Adrenal gland (tissue), 12 donors: ENCODE measurements around the gene RHBDF2. TPM values are rescaled to one million over a fixed set of nuclear protein-coding genes. Genes with fewer than 3 reads are reported as not detected.

Source experiments
- DNase-seq, 7 donors: peaks; one replicate each; pipeline ENCODE4 v3.0.0-alpha.2; 2019 to 2020
- H3K27ac ChIP-seq, 5 donors: fragments of 200-600 bp; sonication (generic) in 4 of 5; 1 replicate in 3 of 5; 2 replicates in 2 of 5; pipeline versions ENCODE4 v1.5.1 to v1.8.0; 2016 to 2020; ENCODE audit warnings: mild to moderate bottlenecking in 1 of 5
- H3K27me3 ChIP-seq: fragments of 200-600 bp; 2 replicates; pipeline ENCODE4 v1.8.0; 2021
- H3K36me3 ChIP-seq, 2 donors: fragments of 200-600 bp; replicated peaks in 1 of 2; 1 replicate in 1 of 2; 2 replicates in 1 of 2; pipeline versions ENCODE4 v1.5.1 to v1.8.0; 2018 to 2022
- H3K4me1 ChIP-seq, 2 donors: fragments of 200-600 bp; replicated peaks in 1 of 2; 1 replicate in 1 of 2; 2 replicates in 1 of 2; pipeline versions ENCODE4 v1.5.1 to v1.8.0; 2018 to 2021
- H3K4me3 ChIP-seq, 4 donors: fragments of 200-600 bp; sonication (generic) in 3 of 4; one replicate each; pipeline ENCODE4 v1.5.1; 2016 to 2018
- H3K9me3 ChIP-seq, 3 donors: fragments of 200-600 bp; sonication (generic) in 1 of 3; replicated peaks in 1 of 3; 1 replicate in 2 of 3; 2 replicates in 1 of 3; pipeline versions ENCODE4 v1.5.1 to v1.8.0; 2016 to 2021
- CTCF ChIP-seq, 6 experiments: fragments of 450-650 bp in 4 of 6; fragments of 200-600 bp in 2 of 6; sonication (generic) in 1 of 6; IDR thresholded peaks; 1 replicate in 5 of 6; 2 replicates in 1 of 6; pipeline versions ENCODE4 v1.5.1 to v1.8.0; 2016 to 2021; ENCODE audit warnings: antibody characterized with exemption in 6 of 6, mild to moderate bottlenecking in 2 of 6, moderate library complexity in 1 of 6
- POLR2A ChIP-seq, 2 donors: fragments of 450-650 bp; IDR thresholded peaks; one replicate each; pipeline ENCODE4 v1.6.1; 2017; ENCODE audit warnings: antibody characterized with exemption in 2 of 2, mild to moderate bottlenecking in 2 of 2, moderate library complexity in 1 of 2
- WGBS, 4 donors: extraction: QIAGEN DNeasy Blood & Tissue Kit in 2 of 4; methylation state at CpG; one replicate each; pipeline versions ENCODE4 v1.1.5 to v1.1.7; 2013 to 2017; 5-methylcytosine and 5-hydroxymethylcytosine counted together
- intact Hi-C, 2 donors: fragments of 100-400 bp; cut with DNase I; formaldehyde crosslinking; loops; one replicate each; pipeline versions ENCODE4 v1.14.1 to v1.15.0; 2022 to 2023
- polyA plus RNA-seq, 3 donors: library from polyadenylated mRNA; stranded (reverse); fragments of 200-250 nt in 2 of 3; fragments of 350-450 nt in 1 of 3; fragmentation: Illumina TruSeq in 1 of 3; extraction: RNeasy Lipid Tissue Mini Kit (QIAGEN cat#74804) in 1 of 3; gene quantifications; one replicate each; pipeline ENCODE4 v1.2.3, GENCODE V29; 2013 to 2014
- total RNA-seq, 9 donors: library from RNA; depleted of rRNA in 4 of 9; stranded (reverse); fragments of >200 nt in 4 of 9; fragments of 120-200 nt in 1 of 9; fragmentation: NEBNext Ultra II Directional in 1 of 9; extraction: Animal tissue kit (Norgen Biotek cat#: 25700) in 1 of 9; gene quantifications; one replicate each; pipeline versions ENCODE4 v1.1.0 to v1.2.4, GENCODE V29; 2013 to 2023
- donor health status: healthy with polysubstance abuse.
- donor health status: Bipolar disorder and iron deficiency.
- donor health status: DM: yes; HTN: yes; CAD: no.
- donor health status: DM: no; HTN: no; CAD: no.
- donor health status: DM: no; HTN: no; CAD: no.
- donor health status: DM: yes; HTN: yes; CAD: no.

RHBDF2 gene
- total and polyA plus RNA-seq, 12 donors = 4.9 to 156 (median 40.3) TPM

DNA sequence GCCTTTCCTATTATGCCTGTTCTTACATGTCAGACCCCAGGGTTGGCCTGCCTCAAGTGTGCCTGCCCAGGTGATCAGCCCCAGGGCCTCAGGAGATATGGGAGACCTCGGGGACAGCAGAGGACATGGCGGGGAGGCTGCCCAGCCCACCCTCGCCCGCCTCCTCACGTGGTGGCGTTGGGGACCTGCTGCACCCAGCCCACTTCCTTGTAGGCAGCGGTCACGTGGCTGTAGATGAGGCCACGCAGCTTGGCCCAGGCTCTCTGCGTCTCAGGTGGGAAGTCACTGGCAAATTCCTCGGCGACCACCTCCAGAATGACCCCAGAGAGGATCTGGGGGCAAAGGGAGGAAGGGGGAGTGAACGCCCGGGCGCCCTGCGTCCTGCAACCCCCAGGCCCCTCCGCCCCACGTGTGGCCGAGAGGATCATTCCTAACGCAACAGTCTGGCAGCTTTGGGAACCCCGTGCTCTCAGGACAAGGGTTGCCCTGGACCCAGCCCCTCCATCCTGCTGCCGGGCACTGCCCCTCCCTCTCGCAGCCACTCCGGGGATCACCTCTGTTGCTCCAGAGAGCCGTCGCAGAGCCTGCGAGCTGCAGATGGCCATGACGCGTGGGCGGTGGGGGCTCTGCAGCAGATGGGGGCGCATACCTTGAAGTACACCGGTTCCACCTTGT lies 29.7 kb upstream of the RHBDF2 start:
- WGBS, 4 donors = 80 to 87% (median 82%) methylated on average over 22 to 32 of the region's 32 CpGs
- peak overlapping the region in 4 of 5 donors; percentile 62 to 91 (median 78) for H3K27ac ChIP-seq
- intact Hi-C loops = no loop called here
- no peak for DNase-seq
- H3K4me1 ChIP-seq = peaks cover 15 to 43% of the 10 kb centered on the region in 2 donors
- no peaks in the 10 kb centered on the region for H3K9me3 ChIP-seq
- TF ChIP-seq CTCF (IDR thresholded peaks at IDR 0.05) = no peak
- no peak for TF ChIP-seq POLR2A (IDR thresholded peaks at IDR 0.05)
- H3K36me3 ChIP-seq = no peaks in the 10 kb centered on the region
- no peak overlapping the region for H3K4me3 ChIP-seq
- H3K27me3 ChIP-seq = no peaks in the 10 kb centered on the region

DNA sequence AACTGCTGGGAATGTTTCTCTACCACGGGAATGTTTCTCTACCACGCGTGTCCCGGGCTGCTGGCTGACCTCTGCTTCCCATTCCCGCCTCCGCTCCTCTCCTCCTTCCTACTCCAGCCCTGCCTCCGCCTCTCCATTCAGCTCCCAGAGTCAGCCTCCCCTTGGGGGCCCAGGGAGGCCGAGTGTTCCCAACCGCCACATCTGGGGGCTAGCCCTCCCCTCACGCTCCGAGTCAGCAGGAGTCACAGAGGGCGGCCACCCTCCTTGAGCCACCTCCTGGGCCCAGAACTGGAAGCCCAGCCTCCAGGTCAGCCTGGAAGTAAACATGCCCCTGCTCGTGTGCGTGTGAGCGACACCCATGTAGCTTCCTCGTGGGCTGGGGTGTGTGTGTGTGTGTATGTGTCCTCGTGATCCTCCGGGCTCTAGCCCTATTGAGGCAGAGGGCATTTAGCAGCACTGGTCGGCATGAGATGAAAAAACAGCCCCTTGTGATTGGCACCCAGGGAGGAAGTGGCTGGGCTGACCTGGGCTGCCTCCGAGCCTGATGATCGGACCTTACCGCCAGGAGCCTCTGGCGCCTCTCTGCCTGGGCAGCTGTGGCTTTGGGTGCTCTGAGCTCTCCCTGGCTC lies 29.0 kb upstream of the RHBDF2 start:
- no peaks in the 10 kb centered on the region for H3K27me3 ChIP-seq
- TF ChIP-seq CTCF (IDR thresholded peaks at IDR 0.05) = no peak
- TF ChIP-seq POLR2A (IDR thresholded peaks at IDR 0.05) = no peak
- no peaks in the 10 kb centered on the region for H3K36me3 ChIP-seq
- peaks cover 16 to 46% of the 10 kb centered on the region in 2 donors for H3K4me1 ChIP-seq
- H3K27ac ChIP-seq = peak overlapping the region in 4 of 5 donors; percentile 62 to 91 (median 78)
- H3K4me3 ChIP-seq = no peak overlapping the region
- intact Hi-C loops = no loop called here
- no peaks in the 10 kb centered on the region for H3K9me3 ChIP-seq
- DNase-seq = peak in 1 of 7 donors; percentile 25
- WGBS, 4 donors = 50 to 72% (median 57%) methylated on average over 22 to 23 of the region's 23 CpGs

DNA sequence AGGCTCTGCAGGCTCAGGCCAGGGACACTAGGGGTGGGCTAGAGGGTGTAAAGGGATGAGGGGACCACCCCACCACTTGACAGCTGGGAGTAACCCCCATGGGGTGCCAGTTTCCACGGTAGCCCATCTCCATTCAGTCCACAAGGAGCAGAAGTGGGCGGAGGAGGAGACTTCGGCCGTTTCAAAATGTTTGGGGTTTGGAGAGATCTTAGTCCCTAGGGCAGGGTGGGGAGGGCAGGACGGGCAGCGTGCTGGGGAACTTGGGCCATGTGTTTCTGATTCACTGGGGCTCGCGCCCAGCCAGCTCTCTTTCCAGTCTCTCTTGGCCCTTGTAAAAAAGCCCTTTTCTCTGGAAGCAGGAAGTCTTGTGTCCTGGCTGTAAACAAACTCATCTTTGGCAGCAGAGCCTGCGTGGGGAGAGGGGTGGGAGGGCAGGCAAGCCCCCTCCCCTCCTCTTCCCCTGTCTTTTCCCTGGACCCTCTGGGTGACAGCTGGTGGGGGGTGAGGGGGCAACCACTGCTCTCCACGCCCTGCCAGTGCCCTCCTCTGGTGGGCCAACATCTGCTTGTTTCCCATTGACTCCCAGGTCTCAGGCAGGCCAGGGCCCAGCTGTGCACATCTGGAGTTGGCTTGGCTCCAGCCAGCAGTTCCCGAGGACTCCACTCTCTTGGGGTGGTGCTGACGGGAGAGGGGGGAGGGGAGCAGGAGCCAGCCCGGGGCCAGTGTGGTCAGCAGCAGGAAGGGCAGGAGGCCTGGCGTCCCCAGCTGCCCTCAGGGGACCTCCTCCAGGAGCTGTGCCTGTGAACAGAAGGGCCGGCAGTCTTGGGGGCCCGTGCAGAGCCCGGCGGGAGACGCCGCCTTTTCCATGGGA lies 28.2 kb upstream of the RHBDF2 start:
- peaks cover 22 to 52% of the 10 kb centered on the region in 2 donors for H3K4me1 ChIP-seq
- DNase-seq = peak; percentile 54 to 87 (median 69)
- TF ChIP-seq POLR2A (IDR thresholded peaks at IDR 0.05) = no peak
- TF ChIP-seq CTCF (IDR thresholded peaks at IDR 0.05) = no peak

More for the DNA sequence above, 28.2 kb upstream of the RHBDF2 start:
- Histone ChIP-seq H3K27me3 (no peaks in the 10 kb centered on the region), H3K9me3 (no peaks in the 10 kb centered on the region), H3K27ac (peak overlapping the region in 4 of 5 donors; percentile 62 to 91 (median 78)), H3K36me3 (no peaks in the 10 kb centered on the region), H3K4me3 (no peak overlapping the region)
- 37 to 52% (median 40%) methylated on average over 8 to 20 of the region's 20 CpGs for WGBS, 4 donors
- intact Hi-C loops = loop anchor here in 1 of 2 donors (10.0 kb wide), 2 partner anchors 55 to 95 kb away; partner anchors contain the start of gene ST6GALNAC2
